ELF-1 (cell line): ENCODE results near the gene MAP3K9.

ENCODE experiments used
- DNase-seq: peaks from one replicate; pipeline ENCODE4 v3.0.0-alpha.2; 2016; ENCODE audit warnings: low read depth, low spot score

The MAP3K9 gene

GRCh38 chr14:70821584-70822529 is 12.5 kb upstream of the MAP3K9 start:
- peak; percentile 47 for DNase-seq

GRCh38 chr14:70816525-70816924 is 7.2 kb upstream of the MAP3K9 start:
- DNase-seq, result no peak

GRCh38 chr14:70814466-70814865 is 5.2 kb upstream of the MAP3K9 start:
- DNase-seq, result no peak

DNA sequence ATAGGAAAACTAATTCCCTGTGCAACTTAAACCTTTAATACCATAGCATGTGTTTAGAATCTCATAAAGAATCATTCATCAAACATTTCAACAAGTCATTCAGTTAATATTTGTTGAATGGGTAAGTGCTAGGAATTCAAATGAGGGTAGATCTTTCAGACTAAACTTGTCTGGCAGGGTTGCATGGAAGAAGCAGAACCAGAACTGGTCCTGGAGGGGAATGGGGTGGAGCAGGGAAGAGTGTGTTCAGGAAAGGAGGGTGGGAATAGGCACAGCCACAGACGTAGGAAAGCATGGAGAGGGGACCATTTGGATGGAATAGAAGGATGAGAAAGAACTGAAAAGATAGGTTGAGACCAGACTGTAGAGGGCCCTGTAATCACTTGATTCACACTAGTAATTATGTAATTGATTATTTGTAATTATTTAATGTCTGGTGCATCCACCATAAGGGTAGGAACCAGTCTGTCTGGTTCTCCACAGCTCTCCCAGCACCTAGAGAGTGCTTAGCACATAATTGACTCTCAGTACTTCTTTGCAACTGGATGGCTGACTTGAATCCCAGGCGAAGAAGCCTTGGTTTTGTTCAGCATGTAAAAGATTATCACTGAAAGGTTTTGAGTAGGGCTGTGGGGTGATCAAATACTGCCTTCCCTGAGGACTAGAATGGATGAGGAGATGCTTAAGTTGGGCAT is 3.0 kb upstream of the MAP3K9 start:
- DNase-seq, result peak; percentile 39

DNA sequence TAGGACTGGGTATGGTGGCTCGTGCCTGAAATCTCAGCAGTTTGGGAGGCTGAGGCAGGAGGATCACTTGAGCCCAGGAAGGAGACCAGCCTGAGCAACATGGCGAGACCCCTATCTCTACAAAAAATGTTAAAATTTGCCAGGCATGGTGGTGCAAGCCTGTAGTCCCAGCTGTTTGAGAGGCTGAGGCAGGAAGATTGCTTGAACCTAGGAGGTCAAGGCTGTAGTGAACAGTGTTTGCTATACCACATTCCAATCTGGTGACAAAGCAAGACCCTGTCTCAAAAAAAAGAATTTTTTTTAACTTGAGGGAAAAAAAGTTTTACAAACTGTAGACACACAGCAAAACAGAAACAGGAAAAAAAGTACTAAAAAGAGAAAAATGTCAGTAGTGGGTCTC is 2.3 kb upstream of the MAP3K9 start:
- DNase-seq, result peak; percentile 25

- DNase-seq, result no peak
Measured at GRCh38 chr14:70811050-70811449, 1.7 kb upstream of the MAP3K9 start.

GRCh38 chr14:70810621-70811020 is 1.3 kb upstream of the MAP3K9 start:
- peak; percentile 20 for DNase-seq

DNA sequence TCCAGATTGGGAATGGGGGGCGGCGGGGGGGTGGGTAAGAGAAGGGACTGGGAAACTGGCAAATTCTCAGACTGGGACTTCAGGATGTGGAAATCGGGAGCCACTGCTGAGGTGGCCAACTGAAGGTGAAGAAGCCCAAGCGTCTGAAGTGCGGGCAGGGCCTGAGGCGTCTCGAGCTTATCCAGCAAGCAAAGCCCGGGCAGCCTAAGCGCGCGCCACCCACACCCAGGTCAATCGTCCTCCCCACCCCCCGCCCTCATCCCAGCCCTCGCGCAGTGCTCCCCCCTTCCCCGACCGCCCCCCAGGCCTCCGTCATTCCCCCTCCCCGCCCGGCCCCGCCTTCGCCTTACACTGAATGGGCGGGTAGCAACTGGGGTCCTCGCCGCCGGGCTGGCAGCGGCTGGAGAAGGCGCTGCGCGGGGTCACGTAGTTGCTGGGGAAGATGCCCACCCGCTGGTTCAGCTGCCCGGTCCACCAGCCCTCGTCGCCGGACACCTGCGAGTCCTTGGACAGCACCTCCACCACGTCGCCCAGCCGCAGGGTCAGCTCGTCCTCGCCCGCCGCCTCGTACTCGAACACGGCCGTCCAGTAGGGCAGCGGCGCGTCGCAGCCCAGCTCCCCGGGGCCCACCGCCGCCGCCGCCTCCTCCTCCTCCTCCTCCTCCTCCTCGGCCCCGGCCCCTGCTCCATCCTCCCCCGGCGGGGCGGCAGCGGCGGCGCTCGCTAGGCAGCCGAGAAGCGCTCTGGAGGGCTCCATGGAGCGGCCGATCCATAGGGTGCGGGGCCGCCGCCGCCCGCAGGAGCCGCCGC is 693 bp downstream of the MAP3K9 start:
- DNase-seq, result peak; percentile 53

GRCh38 chr14:70807898-70808415 is 1.4 kb downstream of the MAP3K9 start:
- peak; percentile 48 for DNase-seq

DNA sequence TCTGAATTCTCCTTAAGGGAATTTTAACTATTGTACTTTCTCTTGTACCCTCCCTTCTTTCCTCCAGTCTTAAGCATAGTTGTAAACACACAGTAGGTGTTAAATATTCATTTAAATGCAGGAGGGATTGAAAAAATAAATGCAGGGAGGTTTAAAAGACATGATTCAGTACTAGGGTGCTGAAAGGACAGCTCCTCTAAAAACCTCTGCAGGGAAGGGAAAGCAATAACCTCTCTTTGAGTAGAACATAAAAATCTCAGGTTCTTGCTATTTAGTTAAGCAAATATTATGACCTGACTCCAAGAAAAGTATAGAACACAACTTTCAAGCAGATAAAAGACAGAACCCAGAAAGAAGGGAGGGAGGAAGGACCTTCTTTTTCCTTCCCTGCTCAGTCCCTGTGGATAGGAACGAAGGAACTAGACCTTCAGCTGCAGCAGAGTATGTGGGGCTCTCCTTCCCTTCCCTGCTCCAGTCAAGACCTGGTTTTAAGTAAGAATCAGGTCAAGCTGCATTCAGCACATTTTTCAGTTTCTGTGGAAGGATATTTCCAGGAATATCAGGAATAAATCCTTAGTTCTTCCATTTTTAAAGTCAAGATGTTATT is 4.7 kb downstream of the MAP3K9 start:
- no peak for DNase-seq

DNA sequence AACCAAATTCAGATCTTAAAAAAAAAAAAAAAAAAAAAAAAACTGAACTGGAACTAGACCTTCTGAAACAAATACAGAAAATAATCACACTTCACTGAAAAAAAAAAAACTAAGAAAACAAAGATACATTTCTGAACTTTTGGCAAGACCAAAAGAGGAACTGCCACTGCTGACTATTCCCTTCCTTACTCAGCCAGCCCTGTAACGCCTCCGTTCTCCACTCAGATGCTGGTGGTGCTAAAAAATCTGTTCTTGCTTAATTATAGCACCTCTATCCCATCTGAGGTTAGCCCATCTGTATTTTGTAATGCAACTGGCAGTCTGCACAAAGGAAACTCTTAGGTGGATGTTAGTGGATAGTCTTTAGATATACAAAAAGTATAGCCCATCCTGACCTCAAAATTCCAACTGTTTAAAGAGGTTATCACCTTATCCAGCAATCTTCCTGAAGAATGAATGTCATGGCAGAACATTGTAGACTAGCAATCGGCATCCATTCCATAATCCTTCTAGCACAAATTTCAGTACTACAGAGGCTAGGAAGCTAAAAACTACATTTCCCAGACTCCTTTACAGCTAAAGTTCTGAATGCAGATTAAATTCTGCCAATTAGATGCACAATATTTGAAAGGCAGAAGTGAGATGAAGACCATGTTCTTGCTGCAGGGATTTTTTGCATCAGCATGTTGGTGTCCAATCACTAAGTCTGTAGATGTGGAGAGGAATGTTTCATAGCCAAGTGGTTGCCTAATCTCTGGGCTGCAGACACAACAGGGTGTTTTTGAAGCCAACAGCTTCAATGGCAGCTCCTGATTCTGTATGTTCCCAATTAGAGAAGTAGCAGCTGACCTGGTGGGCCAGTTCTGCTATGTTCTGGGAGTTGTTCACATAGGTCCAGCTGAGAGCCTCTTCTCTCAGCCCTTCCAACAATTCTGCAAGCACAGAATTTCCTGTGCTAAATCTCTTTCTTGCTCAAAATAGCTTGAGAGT is 5.7 kb downstream of the MAP3K9 start:
- DNase-seq, result no peak

GRCh38 chr14:70802379-70802778 is 6.9 kb downstream of the MAP3K9 start:
- DNase-seq, result no peak

GRCh38 chr14:70801836-70802235 is 7.5 kb downstream of the MAP3K9 start:
- peak; percentile 70 for DNase-seq

DNA sequence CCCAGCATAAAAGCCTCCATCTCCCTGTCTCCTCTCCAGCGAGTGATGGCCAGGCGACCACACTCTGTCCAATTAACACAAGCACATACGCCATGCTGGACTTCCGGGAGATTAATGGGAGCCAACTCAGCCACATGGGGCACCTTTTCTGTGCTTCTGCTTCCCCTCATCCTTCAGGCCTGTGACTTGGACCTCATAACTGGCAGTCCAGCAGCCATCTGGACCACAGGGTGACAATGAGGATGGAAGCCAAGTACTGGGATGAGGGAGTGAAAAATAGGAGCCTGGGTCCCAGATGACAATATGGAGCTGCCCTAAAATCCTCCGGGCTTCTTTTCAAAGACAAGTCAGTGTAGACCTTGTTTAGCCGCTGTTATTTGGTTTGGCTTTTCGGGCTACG is 12.8 kb downstream of the MAP3K9 start:
- DNase-seq, result no peak

GRCh38 chr14:70794294-70794693 is 15.0 kb downstream of the MAP3K9 start:
- DNase-seq, result no peak

DNA sequence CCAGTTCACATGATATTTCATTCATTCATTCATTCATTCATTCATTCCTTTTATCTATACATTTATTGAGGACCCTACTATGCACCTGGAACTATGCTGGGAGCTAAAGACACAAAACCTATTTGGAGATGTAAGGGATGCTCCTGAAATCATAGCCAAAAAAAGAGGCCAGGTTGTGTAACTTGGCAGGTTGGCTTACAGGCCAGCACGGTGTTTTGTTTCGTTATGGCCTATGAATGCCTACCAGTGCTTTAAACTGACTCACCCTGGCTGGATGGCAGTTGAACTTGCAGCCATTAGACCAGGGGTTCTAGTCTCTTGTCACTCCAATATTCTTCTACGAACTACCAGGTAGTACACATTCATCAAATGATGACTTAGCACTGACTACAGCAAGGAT is 15.7 kb downstream of the MAP3K9 start:
- no peak for DNase-seq

- DNase-seq, result no peak
Measured at GRCh38 chr14:70792939-70793338, 16.4 kb downstream of the MAP3K9 start.

GRCh38 chr14:70791971-70792370 is 17.3 kb downstream of the MAP3K9 start:
- DNase-seq, result no peak

- no peak for DNase-seq
Measured at GRCh38 chr14:70789961-70790360, 19.4 kb downstream of the MAP3K9 start.

DNA sequence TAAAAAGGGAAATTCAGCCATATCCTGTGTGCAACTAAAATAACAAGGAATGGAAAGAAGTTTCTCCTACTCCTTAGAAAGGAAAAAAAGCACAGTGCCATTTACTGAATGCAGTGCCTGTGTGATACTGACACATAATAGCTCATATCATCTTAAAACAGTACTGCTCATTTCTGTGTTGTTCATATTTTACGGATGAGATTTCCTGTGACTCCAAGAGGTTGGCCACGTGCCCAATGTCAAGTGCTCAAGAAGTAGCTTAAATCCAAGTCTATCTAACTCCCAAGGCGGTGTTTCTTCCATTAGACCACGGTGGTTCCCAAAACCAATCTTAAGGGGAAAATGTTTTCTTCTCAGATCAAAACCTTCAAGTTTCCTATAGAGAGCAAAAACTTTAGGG is 20.0 kb downstream of the MAP3K9 start:
- no peak for DNase-seq
